HG03045 (cell line): ENCODE measurements around the gene AHNAK.
"Not testable (repeated sequence)": the region's sequence is repeated elsewhere in the genome, so short reads cannot be mapped to it uniquely, and the experiment has no call there.

Experiments used
- ATAC-seq: cut with Tn5 transposase; IDR thresholded peaks from one replicate; pipeline ENCODE4 v1.9.1; 2021; ENCODE audit warnings: mild to moderate bottlenecking, moderate library complexity; ENCODE audit not compliant: unreplicated experiment

AHNAK gene

DNA sequence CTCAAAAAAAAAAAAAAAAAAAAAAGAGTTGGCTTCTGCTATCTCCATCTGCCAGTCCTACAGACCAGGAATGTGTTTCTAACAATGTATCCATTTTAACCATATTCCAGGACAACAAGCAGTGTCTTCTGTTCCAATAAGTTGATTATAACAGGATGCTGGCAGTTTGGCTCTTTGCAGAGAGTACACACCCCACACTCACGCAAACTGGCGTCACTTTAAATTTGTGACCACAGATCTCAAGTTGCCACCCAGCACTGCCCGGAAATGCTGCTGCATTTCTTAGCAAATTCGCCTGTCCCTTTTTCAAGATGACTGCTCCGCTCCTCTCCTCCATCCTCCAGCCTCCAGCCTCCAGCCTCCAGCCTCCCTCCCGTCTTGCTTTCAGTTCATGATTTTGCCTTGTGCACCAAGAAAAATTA lies 83.5 kb downstream of the AHNAK start:
- ATAC-seq: no peak

DNA sequence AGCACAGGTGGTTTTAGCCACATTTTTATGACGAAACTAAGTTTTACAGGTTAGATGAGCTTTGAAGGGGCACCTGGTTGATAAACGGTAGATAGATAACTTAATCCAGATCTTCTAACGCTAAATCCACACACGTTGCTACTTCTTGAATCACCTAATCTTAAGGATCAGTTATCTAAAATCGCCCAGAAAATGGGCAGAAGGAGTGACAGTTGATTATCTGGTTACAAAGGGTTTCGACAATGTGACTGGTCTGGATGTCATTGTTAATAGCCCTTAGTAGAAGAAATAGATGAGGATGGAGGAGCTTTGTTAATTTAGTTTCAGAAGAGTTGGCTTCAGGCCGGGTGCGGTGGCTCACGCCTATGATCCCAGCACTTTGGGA lies 84.1 kb downstream of the AHNAK start:
- ATAC-seq: no peak

DNA sequence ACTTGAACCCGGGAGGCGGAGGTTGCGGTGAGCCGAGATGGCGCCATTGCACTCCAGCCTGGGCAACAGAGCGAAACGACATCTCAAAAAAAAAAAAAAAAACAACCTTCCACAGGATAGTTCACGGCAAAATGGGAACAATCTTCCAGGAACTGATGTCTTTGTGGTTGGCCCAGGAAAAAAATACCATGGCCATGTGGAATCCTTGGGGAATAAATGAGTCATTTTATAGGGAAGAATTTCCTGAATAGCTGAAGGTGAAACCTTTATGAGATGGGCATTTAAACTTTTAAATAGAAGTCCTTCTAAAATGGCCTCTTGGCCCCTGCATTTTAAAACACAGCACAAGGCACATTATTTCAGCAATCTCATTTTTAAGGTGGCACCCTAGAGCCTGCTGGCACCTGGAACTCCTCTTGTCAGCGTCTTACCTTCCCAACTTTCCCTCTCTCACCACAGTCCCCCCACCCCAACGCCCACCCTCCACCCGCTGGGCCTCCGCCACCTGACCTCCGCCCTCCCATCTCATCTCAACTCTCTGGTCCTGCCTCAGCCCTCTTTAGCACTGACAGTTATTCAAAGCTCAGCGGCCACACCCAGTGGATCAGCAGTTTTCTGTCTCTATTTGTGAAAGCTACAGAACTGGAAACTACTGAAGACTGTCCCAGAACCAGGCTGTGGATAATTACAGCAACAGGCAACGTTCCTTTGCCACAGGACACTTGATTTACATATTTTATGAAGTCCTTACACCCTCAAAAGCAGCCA lies 84.7 kb downstream of the AHNAK start:
- no peak for ATAC-seq

DNA sequence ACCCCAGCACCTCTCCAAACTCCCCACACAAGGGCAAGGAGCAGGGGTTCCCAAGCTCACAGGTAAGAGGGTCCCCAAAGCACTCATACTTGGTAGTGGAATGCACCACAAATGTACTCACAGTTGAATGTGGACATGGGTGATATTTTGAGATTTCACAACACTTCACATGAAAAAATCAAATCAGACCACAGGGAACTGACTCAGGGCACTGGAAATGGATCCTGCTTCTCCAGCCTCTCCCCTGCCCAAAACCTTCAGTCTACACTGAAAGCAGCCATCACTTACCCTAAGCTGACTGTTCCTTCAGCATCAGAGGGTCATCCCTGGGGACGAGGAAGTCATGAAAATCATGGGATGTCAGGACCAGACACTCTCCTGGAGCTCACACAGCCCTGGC lies 87.5 kb downstream of the AHNAK start:
- no peak for ATAC-seq

DNA sequence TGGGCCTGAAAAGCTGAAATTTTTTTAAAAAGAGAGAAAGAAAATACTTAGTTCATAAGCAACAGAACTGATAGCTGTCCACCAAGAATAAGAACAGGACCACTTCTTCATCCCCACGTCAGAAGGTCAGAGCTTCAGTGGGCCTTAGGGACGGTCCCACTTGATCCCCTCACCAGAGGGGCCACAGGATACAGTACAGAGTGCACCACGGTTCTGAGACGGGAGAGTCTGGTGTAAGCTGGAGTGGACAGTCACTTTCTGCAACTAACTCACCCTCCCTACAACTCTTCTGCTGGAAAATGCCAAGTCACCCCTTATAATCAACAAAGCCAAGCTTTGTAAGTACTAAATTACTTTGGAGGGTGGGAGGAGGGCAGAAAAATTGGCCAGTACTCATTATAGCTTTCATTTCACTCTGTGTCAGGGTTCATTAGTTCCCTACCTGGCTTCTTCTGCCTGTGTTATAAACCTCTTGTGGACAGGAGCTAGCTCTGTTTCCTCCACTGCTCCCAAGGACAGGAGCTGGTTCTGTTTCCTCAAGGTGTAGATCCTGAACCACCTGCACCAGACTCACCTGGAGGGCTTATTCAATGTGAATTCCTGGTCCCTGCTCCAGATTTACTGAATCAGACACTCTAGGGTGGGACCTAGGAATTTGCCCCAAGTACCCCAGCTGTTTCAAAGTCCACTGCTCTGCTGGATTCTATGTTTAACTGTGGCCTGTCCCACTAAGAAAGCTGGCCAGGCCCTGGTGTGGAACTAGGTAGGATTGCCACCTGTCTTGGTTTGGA lies 88.2 kb downstream of the AHNAK start:
- ATAC-seq: no peak

DNA sequence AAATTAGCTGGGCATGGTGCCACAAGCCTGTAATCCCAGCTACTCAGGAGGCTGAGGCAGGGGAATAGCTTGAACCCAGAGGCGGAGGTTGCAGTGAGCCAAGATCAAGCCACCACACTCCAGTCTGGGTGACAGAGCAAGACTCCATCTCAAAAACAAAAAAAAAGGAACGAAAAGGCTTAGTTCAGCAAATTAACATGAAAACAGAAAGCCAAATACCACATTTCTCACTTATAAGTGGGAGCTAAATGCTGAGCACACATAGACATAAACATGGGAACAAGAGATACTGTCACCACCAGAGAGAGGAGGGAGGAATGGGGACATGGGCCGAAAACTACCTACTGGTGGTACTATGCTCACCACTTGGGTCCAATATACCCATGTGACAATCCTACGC lies 89.1 kb downstream of the AHNAK start:
- no peak for ATAC-seq

DNA sequence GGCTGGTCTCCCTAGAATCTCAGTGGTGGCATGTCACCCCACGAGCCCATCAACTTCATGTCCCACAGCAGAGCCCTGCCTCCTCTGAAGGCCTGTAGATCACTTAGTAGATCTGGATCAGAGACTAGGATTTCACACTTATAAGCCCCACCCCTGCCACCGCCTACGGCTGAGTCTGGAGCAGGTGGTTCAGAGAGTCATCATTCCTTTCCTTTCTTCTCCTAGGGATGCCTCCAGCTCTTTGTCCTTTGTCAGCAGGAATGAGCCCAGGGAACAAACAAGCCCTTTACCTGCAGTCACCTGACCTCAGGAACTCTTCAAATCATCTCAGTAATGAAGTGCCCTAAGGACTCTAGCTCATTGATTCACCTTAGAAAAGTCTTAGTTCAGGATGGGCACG lies 90.0 kb downstream of the AHNAK start:
- no peak for ATAC-seq

DNA sequence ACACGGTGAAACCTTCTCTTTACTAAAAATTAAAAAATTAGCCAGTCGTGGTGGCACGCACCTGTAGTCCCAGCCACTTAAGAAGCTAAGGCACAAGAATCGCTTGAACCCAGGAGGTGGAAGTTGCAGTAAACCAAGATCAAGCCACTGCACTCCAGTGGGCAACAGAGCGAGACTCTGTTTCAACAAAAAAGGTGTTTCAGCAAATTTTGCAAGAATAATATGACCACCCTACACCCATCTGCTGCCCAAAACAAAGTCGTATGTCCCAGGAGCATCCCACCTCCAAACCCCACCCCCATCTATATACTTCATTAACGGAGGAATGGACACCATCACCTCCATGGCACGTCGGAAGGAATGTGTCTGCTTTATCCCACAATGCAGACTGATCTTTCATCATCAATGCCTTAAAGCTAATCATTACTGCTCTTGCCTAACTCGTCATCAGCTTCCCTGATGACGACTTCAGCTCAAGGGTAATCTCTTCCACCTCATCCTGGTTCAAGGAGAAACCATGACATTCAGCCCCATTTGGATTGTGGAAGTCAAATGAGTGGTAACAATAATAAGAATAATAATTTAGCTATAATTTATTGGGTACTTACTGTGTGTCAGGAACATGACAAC lies 93.7 kb downstream of the AHNAK start:
- ATAC-seq: no peak

DNA sequence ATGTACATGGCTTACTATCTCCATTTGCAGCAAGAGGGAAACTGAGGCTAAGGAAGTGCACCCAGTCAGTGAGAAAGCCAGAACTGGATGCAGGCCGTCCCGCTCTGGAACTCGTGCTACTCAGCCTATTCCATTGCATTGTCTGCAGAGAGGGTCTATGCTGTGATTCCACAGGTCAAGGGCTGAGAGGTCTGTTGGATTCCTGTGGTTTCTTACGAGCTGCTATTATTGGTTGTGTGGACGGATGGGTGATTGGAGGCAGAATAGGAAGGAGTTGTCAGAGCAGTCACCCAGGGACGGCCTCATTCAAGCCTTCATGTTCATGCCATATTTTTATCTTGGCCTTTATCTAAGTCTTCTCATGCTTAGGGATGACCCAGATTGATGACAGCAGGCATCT lies 94.3 kb downstream of the AHNAK start:
- no peak for ATAC-seq

DNA sequence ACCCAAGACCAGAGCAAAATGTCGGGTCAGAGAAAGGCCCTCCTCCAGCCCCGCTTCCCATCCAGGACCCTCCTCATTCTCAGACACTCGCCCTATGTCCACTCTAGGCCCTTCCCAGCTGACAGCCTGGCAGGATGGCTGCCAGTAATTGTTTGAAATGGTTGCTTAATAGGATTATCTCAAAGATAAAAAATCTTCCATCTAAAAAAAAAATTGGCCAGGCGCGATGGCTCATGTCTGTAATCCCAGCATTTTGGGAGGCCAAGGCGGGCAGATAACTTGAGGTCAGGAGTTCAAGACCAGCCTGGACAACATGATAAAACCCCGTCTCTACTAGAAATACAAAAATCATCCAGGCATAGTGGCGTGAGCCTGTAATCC lies 95.4 kb downstream of the AHNAK start:
- no peak for ATAC-seq

DNA sequence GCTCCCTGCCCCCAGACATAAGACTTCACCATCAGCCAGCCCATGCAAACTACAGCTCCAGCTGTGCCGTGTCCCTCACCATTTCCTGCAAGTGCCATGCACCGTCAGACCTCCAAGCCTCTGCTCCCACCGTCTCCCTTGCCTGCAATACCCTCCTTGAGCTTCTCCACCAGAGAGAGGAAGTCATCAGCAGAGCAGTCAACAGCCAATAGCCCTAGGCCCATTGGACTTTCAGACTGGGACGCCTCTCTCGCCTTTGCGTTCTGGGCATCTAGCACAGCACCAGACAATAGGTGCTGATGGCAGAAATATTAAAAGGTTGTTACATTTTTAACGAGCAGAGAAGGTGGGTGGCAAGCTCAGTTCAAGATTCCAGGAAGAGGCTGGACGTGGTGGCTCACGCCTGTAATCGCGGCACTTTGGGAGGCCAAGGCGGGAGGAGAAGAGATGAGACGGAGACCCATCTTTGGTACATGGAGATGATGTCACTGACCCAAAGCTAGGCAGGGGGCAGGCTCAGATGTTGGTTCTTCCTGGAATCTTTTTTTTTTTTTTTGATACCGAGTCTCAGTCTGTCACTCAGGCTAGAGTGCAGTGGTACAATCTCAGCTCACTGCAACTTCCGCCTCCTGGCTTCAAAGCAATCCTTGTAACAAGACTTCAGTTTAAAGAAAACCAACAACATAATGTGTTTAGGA lies 95.9 kb downstream of the AHNAK start:
- no peak for ATAC-seq

DNA sequence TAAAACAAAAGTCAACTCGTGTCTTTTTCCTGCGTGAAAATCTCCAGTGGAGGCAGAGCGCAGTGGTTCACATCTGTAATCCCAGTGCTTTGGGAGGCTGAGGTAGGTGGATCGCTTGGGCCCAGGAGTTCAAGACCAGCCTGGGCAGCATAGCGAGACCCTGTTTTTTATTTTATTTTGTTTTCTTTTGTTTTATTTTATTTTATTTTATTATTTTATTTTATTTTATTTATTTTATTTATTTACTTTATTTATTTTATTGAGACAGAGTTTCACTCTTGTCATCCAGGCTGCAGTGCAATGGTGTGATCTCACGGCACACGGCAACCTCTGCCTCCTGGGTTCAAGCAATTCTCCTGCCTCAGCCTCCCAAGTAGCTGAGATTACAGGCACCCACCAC lies 96.7 kb downstream of the AHNAK start:
- not testable (repeated sequence) for ATAC-seq

DNA sequence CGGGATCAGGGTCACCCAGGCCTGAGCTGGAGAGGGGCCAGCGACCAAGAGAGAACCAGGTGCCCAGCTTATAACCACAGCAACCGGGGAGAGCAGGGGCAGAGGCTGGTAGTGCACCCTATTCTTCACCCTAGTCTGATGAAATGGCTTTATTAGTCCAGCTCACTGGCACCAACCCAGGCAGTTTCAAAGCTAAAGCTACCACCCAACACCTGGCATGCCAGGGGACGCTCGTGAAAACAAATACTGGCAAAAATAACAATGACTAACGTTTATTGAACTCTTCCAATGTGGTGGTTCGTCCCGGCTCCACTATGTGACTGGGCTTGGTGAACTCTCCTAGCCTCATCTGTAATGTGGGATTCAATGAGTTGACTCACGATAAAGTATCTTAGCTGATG lies 97.2 kb downstream of the AHNAK start:
- no peak for ATAC-seq

DNA sequence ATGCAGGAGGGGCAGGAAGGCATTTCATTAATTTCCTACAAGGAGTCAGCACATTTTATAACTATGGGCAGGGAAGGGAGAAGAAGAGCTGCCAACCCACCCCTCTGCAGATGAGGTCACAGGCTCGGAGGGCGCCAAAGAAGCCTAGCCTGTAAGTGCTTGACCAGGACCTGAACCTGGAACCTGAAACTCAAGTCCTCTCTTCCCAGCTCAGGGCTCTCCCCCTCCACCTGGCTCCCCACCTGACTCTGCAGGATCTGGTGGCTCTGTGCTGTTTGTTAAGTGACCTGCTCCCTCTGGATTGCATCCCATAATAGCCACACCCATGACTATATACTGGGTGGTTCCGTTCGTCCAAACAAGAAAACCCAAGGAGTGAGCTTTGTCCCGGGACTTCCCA lies 100.5 kb downstream of the AHNAK start:
- ATAC-seq: no peak

DNA sequence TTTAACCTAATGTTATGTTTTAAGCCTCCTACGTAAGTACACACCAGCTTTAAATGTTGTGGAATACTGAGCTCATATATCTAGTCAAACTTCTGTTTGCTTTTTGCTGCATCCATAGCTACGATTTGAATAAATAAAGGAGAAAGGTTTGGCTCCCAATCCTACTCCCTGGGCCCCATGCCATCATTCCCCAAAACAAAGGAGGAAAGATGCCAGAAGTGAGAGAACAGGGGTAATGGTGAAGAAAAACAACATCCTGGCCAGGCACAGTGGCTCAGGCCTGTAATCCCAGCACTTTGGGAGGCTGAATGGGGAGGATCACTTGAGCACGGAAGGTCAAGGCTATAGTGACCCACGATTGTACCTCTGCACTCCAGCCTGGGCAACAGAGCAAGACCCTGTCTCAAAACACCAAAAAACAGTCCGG lies 101.3 kb downstream of the AHNAK start:
- no peak for ATAC-seq

DNA sequence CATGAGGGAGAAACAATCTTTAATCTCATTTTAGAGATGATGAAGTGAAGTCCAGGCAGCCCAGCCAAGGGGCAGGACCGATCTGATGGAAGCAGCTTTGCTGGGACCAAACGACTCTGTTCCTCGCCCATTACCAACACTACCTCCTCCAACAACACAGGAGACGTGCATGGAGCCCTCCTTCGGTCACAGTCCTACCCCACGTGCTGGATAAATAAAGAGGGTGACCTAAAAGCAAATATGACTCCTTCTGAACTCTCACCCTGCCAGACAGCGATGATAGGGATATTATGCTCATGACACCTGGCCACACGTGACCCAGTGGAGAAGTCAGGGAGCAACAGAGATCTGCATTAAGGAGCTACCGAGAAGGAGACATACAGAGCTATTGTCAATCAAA lies 101.8 kb downstream of the AHNAK start:
- no peak for ATAC-seq

DNA sequence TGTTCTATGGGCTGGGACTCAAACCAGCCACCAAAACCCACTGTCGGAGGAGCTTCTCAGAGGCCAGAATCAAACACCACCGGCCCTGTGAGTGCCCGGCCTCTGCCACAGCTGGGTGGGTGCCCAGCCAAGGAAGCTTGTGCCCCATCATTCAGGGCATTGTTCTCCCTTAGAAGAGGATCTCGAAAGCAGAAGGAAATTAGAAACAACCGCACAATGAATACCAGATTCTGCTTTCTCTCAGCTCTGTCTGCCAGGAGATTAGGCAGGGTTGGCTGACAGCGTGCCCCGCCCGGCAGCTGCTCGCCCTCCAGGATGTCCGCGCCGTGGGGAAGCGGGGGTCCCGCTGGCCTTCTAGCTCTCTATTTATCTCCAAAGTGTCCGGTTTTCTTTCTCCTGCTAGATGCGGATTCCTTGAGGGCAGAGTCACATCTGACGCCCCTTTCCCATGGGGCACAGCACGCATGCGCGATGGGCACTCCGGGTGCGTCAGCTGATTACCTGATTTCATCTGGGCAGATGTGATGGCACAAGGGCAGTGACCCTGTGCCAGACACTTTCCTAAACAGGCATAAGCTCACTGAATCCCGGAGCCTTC lies 102.3 kb downstream of the AHNAK start:
- no peak for ATAC-seq

DNA sequence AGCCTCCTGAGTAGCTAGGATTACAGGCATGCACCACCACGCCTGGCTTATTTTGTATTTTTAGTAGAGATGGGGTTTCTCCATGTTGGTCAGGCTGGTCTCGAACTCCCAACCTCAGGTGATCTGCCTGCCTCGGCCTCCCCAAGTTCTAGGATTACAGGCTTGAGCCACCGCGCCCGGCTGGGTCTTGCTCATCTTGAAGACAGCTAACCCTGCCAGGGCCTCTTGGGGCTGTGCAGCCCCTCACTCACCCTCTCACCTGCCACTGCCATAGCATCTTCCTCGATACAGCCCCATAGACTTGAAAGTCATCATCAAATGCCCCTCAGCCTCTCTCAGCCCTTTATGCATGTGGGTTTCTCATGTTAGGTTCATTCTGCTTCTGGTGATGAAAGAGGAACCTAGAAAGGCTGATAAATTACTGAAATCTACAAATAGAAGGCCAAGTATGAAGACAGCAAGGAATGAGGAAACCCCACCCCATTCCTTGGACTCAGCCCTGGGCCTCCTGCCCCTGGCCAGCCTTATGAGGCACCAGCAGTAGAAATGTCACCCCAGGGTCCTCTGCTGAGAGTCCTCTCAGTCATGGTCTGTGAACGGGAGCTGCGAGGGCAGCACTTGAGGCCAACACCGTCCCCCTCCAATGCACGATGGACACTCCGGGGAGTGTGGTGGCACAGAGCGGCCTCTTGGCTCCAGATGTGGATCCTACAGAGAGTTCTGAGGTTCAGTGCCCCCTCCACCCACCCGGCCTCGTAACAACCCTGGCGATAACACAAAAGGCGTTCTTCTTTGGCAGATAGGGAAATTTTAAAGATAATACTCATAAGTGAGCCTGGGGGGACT lies 103.0 kb downstream of the AHNAK start:
- ATAC-seq: no peak

DNA sequence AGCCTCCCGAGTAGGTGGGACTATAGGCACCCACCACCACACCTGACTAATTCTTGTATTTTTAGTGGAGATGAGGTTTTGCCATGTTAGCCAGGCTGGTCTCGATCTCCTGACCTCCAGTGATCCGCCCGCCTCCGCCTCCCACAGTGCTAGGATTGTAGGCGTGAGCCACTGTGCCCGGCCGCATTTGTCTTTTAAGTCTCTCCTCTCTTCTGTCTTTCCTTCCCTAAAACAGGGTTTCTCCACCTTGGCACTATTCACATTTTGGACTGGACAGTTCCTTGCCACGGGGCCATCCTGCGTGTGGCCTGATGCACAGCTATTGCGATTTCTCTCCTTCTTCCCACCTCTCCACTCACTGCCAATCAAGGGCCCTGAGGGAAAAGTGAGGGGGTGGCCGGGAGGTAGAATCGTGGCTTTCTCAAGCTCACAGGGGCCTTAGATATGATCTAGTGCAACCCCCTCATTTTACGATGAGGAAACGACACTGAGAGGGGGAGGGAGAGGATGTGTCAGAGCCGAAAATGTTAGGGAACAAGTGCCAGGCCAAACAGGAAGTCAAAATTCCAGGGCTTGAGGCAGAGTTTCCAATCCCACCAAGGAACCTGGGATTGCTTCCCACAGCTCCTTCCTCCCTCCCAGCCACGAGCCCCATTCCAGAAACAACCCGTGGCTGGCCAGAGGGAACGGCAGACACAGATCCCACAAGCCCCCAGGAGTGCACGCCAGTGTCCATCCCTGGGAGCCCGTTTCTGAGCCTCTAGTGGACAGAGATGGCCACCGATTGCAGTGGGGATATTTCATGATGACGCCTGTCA lies 106.6 kb downstream of the AHNAK start:
- no peak for ATAC-seq
